Cardiac muscle cell (in vitro differentiated cells and primary cell): ENCODE measurements around the gene CCDC88C. TPM values are rescaled to one million over a fixed set of nuclear protein-coding genes. Genes with fewer than 3 reads are reported as not detected.

ENCODE experiments used
- DNase-seq, 2 donors: peaks; one replicate each; pipeline versions ENCODE4 v3.0.0 to v3.0.0-alpha.2; 2010 to 2017; ENCODE audit warnings: low read depth in 1 of 2, low spot score in 1 of 2
- H3K27ac ChIP-seq: fragments of 200-600 bp; sonication (generic); 2 replicates; pipeline ENCODE4 v1.5.1; 2016
- H3K27me3 ChIP-seq: fragments of 200-600 bp; sonication (generic); 2 replicates; pipeline ENCODE4 v1.6.0; 2016; ENCODE audit warnings: control low read depth
- H3K36me3 ChIP-seq: fragments of 200-600 bp; sonication (generic); 2 replicates; pipeline ENCODE4 v1.5.1; 2016; ENCODE audit warnings: control low read depth
- H3K4me1 ChIP-seq: fragments of 200-600 bp; sonication (generic); 2 replicates; pipeline ENCODE4 v1.8.1; 2017; ENCODE audit warnings: low read depth, mild to moderate bottlenecking, mixed run types
- H3K4me3 ChIP-seq: fragments of 200-600 bp; sonication (generic); 2 replicates; pipeline ENCODE4 v1.5.1; 2016; ENCODE audit warnings: mild to moderate bottlenecking
- H3K9me3 ChIP-seq: fragments of 200-600 bp; sonication (generic); 2 replicates; pipeline ENCODE4 v1.5.1; 2017; ENCODE audit warnings: low read depth, mild to moderate bottlenecking, control low read depth
- polyA plus RNA-seq: library from polyadenylated mRNA; unstranded; fragments of >200 nt; fragmentation: Nextera tagmentation; extraction: Ambion mirVana; gene quantifications from 2 replicates; pipeline ENCODE4 v1.2.1, GENCODE V29; 2016
- total RNA-seq: library from RNA; depleted of rRNA; stranded (reverse); fragments of >200 nt; gene quantifications from 2 replicates; pipeline ENCODE4 v1.2.3, GENCODE V29; 2016
- TF ChIP-seq, protein P1 (sequence below): IDR thresholded peaks from 2 replicates; pipeline ENCODE4 v1.5.1; 2012; ENCODE audit warnings: low read depth, mild to moderate bottlenecking, low read length

CCDC88C gene
- total and polyA plus RNA-seq, 2 experiments from 2014 or later: 0.49 to 1.2 TPM

DNA sequence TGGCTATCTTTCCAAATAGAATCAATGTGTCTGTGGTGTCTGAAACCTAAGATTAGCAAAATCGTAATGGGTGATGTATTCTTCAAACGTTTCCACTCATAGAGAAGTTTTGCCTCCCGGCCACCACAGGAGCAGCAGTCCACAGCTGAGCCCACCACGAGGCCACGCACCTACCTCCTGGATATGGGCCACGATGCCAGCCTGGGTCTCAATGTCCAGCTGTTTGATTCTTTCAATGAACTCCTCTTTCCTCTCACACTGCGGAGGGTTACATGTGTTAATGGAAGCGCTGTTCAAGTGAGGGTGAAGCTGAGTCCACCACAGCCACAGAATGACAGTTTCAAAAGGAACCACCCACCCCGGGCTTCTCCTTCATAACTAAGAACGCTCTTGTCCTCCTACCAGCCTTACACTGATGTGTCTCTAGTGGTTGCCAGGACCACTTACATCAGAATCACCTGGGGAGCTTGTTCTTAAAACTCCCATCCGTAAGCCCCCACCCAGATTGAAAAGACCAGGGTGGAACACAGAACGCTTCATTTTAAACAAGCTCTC lies 75.3 kb downstream of the CCDC88C start:
- no peak overlapping the region for H3K4me3 ChIP-seq
- no peaks in the 10 kb centered on the region for H3K9me3 ChIP-seq
- no peak for DNase-seq
- H3K36me3 ChIP-seq: no peaks in the 10 kb centered on the region
- TF ChIP-seq, protein P1, sequence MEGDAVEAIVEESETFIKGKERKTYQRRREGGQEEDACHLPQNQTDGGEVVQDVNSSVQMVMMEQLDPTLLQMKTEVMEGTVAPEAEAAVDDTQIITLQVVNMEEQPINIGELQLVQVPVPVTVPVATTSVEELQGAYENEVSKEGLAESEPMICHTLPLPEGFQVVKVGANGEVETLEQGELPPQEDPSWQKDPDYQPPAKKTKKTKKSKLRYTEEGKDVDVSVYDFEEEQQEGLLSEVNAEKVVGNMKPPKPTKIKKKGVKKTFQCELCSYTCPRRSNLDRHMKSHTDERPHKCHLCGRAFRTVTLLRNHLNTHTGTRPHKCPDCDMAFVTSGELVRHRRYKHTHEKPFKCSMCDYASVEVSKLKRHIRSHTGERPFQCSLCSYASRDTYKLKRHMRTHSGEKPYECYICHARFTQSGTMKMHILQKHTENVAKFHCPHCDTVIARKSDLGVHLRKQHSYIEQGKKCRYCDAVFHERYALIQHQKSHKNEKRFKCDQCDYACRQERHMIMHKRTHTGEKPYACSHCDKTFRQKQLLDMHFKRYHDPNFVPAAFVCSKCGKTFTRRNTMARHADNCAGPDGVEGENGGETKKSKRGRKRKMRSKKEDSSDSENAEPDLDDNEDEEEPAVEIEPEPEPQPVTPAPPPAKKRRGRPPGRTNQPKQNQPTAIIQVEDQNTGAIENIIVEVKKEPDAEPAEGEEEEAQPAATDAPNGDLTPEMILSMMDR: no peak
- H3K27me3 ChIP-seq: peaks cover 39% of the 10 kb centered on the region
- peaks cover 11% of the 10 kb centered on the region for H3K4me1 ChIP-seq
- no peak overlapping the region for H3K27ac ChIP-seq

DNA sequence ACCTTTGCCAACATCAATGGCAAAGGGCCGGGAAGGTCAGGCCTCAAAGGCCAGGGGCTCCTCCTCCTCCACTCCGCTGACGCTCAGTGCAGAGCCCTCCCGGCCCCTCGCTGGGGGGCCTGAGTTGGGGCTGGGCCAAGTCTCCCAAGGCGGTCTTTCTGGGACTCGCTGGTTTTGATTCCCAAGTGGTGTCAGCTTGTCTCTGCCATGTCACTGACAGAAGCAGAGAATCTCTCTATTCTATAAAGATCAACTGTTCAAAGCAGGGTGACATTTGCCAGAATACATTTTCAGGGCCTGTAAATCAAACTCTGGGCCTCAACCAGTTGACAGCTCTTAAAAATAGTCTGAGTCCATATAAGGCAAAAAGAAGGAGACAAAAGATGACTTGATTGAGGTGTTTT lies 75.9 kb downstream of the CCDC88C start:
- Histone ChIP-seq H3K36me3 (no peaks in the 10 kb centered on the region), H3K27ac (no peak overlapping the region), H3K4me1 (peaks cover 11% of the 10 kb centered on the region), H3K4me3 (no peak overlapping the region), H3K9me3 (no peaks in the 10 kb centered on the region), H3K27me3 (peaks cover 40% of the 10 kb centered on the region)
- TF ChIP-seq, protein P1: no peak
- DNase-seq: peak in 1 of 2 donors; percentile 37

DNA sequence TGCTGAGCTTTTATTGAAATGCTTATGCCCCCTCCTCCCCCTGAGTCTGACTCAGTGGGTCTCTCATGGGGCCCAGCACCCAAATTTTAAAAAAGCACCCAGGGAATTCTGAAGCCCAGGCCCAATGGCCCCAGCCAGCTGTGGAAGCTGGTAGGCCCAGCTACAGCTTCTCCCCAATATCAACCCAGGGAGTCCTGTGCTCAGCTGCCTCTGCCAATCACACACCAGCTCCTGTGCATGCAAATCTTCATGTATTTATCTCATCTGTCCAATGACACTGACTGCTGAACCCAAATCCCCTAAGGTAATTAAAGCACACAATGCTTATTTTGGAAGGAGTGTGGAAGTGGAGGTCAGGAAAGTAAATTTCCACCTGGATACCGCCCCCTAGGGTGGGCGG lies 76.3 kb downstream of the CCDC88C start:
- no peak for DNase-seq
- H3K27ac ChIP-seq: no peak overlapping the region
- H3K4me3 ChIP-seq: no peak overlapping the region
- H3K36me3 ChIP-seq: no peaks in the 10 kb centered on the region
- H3K27me3 ChIP-seq: peaks cover 43% of the 10 kb centered on the region
- H3K4me1 ChIP-seq: peaks cover 11% of the 10 kb centered on the region
- TF ChIP-seq, protein P1: no peak
- no peaks in the 10 kb centered on the region for H3K9me3 ChIP-seq

DNA sequence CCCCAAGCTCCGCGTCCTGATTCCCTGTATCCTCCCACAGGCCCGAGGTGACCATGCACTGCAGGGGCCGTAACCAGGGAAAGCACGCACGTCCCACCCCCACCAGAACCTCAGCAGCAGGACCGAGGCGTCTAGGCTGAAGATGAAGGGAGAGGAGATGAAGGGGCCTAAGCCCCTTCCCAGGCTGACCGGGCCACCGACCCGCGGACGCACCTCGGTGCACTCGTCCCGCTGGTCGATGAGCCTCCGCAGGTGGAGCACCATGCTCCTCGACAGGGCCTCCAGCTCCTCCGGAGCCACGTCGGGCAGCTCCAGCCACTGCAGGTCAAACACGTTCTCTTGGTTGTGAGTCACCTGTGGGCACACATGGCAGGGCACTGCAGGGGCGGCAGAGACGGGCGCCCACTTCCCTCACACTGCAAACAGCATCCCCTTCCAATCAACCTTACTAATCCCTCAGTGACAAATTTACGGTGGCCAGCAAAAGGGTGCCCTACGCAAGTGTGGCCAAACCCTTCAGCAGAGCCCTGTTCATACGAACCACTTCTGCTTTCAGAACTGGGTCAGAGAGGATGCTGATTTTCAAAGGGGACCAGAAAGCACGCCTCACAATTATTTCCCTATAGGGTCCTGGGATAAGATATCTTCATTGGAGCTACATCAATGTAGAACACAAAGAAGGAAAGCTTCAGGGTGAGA lies 77.8 kb downstream of the CCDC88C start:
- H3K27ac ChIP-seq: no peak overlapping the region
- no peak for DNase-seq
- TF ChIP-seq, protein P1: no peak
- H3K36me3 ChIP-seq: no peaks in the 10 kb centered on the region
- H3K9me3 ChIP-seq: no peaks in the 10 kb centered on the region
- H3K4me3 ChIP-seq: no peak overlapping the region
- H3K4me1 ChIP-seq: peaks cover 11% of the 10 kb centered on the region
- peaks cover 55% of the 10 kb centered on the region for H3K27me3 ChIP-seq

DNA sequence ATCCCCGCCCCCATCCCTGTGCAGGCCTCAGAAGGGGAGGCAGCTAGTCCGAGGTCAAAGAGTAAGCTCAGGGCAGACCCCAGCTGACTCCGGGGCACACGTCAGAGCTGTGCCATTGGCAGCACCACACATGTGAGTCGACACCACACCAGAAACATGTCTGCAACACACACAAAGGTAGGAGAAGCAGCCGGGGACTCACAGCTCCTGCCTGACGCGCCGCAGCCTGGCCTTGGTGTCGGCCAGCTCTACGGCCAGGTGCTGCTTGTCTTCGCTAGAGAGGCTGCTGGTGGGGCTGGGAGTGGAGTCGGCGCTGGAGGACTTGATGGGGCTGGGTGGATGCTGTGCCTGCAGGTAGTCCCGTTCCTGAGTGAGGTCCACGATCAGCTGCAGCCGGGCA lies 78.5 kb downstream of the CCDC88C start:
- H3K27ac ChIP-seq: no peak overlapping the region
- H3K27me3 ChIP-seq: peaks cover 63% of the 10 kb centered on the region
- no peak overlapping the region for H3K4me3 ChIP-seq
- H3K36me3 ChIP-seq: no peaks in the 10 kb centered on the region
- no peak for DNase-seq
- TF ChIP-seq, protein P1: no peak
- no peaks in the 10 kb centered on the region for H3K9me3 ChIP-seq
- peaks cover 11% of the 10 kb centered on the region for H3K4me1 ChIP-seq
